HG03460 (cell line): ENCODE measurements around the gene PPM1H.
"Not testable (repeated sequence)": the region's sequence is repeated elsewhere in the genome, so short reads cannot be mapped to it uniquely, and the experiment has no call there.

ENCODE experiments used
- ATAC-seq: cut with Tn5 transposase; IDR thresholded peaks from one replicate; pipeline ENCODE4 v1.9.1; 2021; ENCODE audit not compliant: unreplicated experiment

PPM1H gene

DNA sequence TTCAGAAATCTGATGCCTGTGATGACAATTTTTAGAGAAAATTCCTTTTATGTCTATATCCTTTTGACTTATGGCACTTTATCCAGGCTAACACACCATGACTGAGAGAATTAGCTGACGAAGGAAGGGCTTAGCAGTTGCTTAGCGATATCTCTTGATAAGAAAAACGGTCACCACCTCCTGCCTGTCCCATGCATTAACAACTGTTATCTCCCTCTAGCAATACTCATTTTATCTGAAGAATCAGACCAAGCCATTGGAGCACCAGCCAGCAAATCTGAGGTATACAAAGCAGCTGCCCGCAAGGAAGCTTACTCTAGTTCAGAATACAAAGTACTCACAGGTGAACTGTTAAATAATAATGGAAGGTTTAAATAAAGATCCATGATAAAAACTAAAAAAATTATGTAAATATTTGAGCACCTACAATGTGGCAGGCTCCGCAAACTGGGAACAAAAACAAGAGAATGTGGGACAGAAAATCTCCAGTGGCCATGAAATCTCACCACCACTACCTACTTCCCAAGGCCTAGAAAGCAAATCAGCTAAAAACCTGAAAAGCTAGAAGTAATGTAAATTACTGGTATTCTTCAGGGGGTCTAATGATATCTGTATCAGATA, 24.3 kb downstream of the PPM1H start:
- no peak for ATAC-seq

DNA sequence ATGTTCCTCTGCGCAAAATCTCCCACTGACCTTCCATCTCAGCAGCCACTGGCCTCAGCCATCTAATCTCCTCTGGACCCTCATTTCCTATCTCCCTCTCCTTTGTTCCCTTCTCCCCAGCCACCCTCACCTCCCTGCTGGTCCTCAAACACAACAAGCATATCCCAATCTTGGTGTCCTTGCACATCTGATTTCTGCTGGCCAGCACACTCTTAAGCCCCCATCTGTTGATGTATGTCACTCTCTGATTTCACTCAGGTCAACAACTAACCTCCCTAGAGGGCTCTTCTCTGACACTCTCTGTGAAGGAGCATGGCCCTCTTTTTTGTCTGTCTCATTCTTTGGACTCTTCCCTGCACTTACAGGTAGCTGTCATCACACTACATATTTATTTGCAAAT, 25.6 kb downstream of the PPM1H start:
- ATAC-seq: no peak

DNA sequence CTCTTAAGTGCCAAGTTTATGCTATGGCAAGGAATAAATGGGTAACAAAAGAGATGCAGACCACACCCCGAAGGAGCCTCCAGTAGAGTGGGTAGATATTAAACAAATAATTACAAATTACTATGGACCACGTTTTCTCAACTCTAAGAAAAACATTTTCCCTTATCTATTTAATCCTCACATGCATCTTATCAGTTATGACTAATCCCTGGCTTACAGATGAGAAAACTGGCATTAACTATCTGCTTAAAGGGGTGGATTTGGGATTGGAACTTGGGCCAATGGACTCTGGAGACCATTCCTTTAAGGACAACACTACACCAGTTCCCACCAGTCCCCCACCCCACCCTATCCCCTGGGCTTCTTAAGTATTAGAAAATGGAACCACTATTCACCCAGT, 26.3 kb downstream of the PPM1H start:
- ATAC-seq: no peak

DNA sequence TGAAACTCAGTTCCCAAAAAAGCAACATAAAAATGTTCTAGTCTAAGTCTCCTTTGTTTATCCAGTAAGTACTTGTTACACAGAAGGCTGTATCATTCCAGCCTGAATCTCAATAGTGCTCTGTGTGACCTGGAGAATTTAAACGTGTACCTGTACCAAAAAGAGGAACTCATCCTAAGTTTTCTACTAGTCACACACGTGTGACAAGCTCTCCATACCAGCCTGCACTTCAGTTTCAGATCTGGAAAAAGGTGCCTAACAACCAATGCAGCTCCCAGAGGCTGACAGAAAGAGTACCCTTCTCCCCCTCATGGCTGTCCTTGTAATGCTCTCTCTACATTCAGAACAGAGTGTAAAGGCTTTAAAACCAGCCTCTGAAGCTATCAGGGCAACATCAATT, 27.4 kb downstream of the PPM1H start:
- no peak for ATAC-seq

DNA sequence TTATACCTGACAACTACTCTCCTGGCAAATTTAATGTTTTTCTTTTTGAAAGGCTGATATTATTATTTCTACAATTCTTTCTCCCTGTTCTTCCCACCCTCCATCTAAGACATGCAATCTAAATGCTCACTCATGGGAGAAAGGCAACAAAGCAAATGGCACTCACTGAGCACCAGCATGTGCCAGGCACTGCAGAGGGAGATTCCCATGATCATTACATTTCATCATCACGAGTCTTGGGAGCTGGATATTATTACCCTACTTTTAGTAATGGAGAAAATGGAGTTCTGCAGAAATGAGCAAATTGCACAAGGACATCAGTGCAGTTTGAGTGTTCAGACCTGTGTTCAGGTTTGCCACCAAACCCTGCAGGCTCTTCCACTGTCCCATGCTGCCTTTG, 27.9 kb downstream of the PPM1H start:
- no peak for ATAC-seq

DNA sequence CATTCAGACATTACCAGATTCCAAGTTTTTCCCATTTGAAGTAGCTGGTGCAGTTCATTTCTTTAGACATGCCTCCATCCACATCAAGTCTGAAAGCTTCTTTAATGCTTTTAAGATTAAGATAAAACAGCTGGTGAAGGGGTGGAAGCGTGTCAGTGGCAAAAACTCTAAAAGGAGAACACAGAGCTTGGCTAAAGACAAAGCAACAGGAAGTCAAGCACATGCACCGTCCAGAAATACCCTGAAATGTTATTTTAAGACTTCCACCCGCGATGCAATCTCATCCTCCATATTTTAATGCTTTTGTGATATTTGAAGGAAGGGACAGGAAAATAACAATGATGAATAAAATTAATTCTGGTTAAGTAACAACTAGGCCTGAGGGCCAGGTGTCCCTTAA, 31.8 kb downstream of the PPM1H start:
- ATAC-seq: no peak

DNA sequence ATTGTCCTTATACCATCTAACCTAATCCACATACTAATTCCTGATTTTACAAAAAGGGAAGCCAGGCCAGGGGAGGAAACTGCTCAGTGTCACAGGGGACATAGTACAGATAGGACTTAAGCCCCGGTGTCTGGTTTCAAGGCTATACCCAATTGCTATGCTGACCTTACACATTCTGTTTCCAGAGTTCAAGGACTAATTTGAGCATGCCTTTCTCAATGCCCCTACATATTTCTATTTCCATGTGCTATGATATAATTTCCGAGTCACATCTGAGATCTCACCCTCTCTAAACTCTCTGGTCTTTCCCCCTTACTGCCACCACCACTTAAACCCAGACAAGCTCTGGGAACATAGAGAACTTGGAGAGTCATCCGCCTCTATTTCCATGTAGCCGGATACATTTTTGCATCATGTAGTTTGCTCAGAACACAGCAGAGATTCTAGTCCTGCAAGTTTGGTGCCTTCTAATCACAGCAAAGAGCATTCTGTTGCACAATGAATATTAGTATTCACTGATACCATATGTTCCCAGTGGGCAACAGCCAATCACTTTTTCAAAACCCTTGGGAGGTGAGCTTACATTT, 34.2 kb downstream of the PPM1H start:
- ATAC-seq: no peak

DNA sequence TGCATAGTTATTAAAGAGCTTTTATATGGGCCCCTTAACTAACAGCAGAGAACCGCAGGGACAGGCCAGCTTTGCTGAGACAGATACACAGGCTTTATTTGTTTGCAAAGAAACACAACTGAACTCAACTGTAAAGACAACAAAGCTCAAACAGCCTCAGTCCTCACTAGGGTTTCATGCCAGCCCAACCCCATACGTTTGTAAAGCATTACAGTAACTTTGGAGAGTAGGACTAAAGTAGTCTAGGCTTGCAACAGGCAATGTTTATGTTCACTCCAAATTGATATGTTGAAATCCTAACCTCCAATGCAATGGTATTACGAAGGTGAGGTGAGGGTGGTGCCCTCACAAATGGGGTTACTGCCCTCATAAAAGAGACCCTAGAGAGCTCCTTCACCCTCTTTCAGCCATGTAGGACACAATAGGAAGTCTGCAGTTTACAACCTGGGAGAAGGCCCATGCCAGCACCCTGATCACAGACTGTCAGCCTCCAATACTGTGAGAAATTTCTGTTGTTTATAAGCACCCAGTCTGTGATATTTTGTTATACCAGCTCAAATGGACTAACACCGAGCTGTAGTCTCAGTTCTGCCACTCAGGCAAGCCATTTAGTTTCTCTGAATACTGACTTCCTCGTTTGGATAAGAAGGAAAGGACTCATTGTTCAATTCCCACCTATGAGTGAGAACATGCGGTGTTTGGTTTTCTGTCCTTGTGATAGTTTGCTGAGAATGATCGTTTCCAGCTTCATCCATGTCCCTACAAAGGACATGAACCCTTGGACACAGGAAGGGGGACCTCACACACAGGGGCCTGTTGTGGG, 35.2 kb downstream of the PPM1H start:
- ATAC-seq: no peak

DNA sequence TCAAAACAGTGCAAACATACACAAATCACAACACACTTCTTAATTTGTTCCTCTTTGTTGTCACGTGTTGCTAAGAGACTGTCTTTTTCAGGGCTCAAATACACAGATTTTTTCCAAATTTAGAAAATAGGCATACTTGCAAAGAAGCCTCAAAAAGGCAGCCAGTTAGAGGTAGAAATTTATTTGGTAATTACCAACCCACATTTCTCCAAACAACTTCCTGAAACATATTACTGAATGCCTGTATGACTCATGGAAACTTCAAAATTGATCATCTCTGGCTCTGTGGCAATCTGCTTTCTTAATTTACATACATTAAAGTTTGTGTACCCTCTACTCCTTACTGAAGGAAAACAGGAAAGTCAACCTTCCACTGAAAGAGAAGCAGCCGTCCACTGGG, 36.4 kb downstream of the PPM1H start:
- ATAC-seq: no peak

DNA sequence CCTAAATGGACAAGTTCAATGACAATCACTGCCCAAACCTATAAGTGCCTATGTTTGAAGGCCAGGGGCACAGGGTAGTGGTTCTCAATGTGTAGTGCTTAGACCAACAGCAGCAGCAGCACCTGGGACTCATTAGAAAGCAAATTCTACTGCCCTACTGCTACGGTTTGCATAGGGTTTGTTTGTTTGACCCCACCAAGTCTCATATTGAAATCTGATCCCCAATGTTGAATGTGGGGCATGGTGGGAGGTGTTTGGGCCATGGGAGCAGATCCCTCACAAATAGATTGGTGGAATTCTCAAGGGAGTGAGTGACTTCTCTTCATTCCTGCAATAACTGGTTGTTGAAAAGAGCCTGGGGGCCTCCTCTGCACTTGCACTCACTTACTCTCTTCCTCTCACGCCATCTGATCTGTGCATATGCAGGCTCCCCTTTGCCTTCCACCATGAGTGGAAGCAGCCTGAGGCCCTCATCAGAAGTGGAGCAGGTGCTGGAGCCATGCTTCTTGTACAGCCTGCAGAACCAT, 39.5 kb downstream of the PPM1H start:
- no peak for ATAC-seq

DNA sequence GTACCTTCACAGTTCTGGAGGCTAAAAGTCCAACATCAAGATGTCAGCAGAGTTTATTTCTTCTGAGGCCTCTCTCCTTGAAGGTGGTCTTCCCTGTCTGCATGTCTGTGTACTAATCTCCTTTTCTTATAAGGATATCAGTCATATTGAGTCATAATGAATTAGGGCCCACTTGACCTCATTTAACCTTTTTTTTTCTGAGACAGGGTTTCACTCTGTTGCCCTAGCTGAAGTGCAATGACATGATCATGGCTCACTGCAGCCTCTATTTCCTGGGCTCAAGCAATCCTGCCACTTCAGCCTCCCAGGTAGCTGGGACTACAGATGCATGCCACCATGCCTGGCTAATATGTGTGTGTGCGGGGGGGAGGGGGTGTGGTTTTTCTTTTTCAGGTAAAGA, 41.7 kb downstream of the PPM1H start:
- ATAC-seq: no peak

DNA sequence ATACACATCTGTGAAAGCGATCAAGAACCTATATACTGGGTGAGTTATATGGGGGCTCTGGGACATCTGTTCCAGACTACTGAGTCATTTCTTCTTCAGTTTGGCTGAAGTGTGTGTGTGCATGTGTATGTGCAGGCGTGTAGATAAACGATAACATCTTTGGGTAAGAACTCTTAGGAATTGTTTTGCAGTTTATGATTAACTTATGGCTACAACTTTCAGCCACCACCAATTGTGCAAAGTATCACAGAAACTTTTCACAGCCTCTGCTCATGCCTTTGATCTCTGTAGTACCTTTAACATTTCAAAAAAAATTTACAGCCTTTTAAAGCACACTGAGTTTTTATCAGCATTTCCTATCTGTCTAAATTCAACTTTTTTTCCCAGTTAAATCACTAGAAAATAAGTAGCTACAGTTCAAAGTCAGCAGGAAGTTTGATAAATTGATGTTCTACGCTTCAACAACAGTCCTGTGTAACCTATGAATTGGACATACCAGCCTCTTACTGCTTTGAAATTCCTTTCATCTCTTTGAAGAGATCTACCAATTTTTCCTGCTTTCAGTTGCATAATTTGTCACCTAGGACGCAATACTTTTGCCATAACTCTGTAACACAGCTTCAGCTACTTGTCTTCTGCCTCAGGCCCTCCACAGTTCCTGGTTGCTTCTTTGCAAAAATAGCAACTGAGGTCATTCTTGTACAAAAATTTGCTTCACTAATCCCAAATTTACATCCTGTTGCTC, 43.0 kb downstream of the PPM1H start:
- ATAC-seq: no peak

DNA sequence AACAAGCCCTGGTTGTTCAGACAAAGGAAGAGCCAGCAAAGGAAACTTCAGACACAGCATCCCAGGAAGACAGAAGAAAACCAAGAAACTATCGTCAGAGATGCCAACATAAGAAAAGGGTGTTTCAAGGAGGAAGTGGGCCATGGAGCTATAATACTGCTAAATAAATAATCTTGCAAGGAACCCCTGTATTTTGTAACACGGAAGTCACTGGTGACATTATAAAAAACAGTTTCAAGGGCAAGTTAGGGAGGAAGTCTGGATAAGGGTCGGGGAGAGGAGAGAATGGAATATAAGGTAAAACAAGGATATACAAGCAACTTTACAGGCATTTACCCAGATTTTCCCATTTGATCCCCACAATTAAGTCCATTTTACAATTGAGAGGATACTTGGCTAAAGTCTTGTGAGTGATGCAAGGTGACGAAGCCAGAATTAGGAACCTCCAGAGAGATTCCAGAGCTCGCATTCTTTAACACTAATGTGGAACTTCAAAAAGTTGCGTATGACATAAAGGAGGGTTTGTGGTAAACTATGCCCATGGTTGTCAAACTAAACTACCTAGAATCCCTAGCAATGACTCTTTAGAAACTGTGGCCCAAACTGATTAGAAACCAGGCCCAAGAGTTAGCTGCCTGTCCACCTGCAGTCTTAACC, 46.4 kb downstream of the PPM1H start:
- no peak for ATAC-seq

DNA sequence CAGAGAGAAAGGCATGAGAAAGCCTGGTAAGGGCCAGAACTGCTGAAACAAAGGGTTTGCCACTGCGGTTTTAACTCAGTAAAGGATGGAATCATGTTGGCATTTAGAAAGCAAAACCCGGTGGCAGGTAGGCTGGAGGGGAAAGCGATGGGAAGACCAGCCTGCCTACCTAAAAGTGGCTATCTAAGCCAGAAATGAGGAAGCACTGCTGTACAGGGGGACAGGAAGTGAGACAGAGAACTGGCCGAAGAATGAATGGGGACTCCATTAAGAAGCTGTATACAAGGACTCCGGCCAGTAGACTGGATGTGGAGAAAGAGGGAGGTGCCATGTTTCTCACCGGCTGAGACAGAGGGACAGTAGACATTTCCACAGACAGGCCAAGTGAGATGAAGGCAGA, 48.2 kb downstream of the PPM1H start:
- no peak for ATAC-seq

DNA sequence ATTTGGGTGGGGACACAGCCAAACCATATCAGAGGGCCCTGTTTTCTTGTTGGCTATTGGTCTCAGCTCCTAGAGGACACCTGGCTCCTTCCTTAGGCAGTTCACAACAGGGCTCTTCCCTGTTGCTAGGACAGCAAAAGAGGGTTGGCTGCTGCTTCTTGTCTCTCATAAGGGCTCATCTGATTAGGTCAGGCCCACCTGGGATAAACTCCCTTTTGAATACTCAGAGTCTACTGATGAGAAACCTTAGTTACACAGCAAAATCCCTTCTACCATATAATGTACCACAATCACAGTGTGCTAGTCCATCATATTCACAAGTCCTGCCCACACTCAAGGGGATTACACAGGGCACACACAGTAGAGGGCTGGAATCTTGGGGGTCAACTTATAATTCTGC, 49.7 kb downstream of the PPM1H start:
- no peak for ATAC-seq

DNA sequence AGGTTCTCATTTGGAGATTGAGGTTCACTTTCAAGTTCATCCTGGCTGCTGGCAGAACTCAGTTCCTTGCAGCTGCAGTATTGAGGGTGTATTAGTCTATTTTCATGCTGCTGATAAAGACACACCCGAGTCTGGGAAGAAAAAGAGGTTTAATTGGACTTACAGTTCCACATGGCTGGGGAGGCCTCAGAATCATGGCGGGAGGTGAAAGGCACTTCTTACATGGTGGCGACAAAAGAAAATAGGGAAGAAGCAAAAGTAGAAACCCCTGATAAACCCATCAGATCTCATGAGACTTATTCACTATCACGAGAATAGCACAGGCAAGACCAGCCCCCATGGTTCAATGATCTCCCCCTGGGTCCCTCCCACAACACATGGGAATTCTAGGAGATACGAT, 50.1 kb downstream of the PPM1H start:
- not testable (repeated sequence) for ATAC-seq

DNA sequence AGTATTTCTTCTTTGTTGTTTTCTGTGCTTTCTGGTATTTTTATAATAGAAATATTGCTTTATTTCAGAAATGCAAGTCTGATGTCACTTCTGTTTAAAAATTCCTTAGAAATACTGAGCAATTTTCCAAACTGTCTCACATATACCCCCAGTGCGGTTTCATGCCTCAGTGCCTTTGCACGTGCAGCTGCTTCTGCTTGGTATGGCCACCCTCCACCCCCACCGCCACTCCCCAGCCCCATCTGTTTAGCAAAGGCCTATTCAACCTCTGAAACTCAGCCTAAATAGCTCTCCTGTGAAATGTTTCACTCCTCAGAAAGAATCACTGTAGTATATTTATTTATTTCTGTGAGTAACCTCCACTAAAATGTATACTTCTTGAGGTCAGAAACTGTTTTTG, 52.3 kb downstream of the PPM1H start:
- no peak for ATAC-seq

DNA sequence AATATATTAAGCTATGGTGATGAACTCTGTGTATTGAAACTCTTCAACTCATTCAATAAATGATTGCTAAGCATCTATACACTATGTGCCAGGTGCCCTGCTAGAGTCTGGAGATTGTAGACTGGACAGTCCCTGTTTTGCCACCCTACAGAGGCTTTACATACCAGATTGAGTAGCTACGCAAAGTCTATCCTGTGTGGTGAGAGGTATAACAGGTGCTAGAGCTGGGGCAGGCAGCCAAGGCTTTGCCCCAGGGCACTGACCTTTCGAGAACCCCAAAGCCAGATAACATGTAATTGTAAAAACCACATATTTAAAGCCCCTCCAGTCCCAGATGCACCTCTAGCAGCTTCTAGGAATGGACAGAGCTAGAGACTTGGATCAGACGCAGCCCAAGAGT, 52.8 kb downstream of the PPM1H start:
- no peak for ATAC-seq

DNA sequence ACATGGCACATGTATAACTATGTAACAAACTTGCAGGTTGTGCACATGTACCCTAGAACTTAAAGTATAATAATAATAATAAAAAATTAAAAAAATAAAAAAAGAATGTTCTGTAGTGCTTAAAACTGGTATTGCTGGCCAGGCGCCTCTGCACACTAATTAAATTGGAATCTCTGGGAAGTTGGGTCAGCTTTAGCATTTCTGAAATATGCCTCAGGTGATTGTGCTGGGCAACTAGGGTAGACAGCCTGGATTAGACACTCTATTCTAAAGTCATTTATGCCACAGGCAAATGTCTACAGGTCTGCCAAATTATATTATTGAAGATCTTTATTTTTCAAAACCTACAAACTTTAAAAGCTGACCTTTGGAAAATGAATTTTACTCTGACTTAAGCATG, 55.3 kb downstream of the PPM1H start:
- ATAC-seq: no peak

DNA sequence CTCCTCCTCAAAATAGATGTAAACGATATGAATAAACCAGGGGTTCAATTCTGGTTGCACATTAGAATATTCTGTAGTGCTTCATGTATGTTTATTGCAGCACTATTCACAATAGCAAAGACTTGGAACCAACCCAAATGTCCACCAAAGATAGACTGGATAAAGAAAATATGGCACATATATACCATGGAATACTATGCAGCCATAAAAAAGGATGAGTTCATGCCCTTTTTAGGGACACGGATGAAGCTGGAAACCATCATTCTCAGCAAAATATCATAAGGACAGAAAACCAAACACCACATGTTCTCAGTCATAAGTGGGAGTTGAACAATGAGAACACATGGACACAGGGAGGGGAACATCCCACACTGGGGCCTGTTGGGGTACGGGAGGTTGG, 55.7 kb downstream of the PPM1H start:
- not testable (repeated sequence) for ATAC-seq

DNA sequence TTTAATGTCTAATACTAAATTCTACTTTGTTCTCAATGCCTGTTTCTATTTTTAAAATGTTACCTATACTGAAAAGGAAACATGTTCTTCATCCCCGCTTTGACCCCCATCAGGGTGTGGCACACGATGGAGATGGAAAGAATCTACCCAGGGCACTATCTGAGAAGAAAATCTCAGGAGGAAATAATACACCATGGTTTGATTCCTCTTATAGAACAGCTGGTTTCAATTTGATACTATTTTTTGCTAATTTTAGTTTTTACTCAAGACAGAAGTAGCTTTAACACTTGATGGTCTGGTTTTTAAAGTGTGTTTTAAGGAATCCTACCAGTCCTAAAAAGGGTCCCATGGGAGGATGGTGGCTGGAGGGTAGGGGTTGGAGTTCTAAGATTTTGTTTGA, 56.7 kb downstream of the PPM1H start:
- ATAC-seq: no peak
